ENCODE data around the gene MORN1. TPM values are rescaled to one million over a fixed set of nuclear protein-coding genes. Genes with fewer than 3 reads are reported as not detected.

Gene MORN1
- total and polyA plus RNA-seq, 2 donors (not counting 3 experiments of a cell fraction or from before 2014, with no cell fraction given), result 4.3 to 6.4 TPM

DNA sequence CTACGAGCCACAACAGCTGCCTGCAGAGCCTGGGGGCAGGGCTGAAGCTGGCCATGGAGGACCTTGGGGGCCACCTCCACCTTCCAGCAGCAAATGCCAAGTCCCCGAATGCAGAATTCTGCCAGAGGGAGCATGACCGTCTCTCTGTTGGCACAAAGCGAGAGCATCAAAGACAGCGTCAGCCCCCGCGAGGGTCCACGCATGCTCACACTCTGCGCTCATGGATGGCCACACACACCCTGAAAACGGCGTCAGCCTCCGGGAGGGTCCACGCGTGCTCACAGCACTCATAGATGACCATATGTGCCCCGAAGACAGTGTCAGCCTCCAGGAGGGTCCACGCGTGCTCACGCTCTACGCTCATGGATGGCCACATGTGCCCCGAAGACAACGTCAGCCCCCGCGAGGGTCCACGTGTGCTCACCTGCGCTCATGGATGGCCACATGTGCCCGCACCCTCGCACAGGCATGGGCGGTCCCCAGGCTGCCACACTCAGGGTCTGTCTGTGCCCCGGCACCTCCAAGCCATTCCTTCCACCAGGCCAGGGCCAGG is 46.5 kb downstream of the MORN1 start:
- H3K4me3 ChIP-seq (replicated peaks in 1 of 3; ENCODE audit: insufficient read depth in 1 of 3, low read depth in 1 of 3, low read length in 3 of 3), result no peak overlapping the region
- no peaks in the 10 kb centered on the region for H3K36me3 ChIP-seq (ENCODE audit: control insufficient read depth in 2 of 2, extremely low read depth in 1 of 2, insufficient read depth in 2 of 2, low read length in 2 of 2)
- no peaks in the 10 kb centered on the region for H3K79me2 ChIP-seq (ENCODE audit: control insufficient read depth, insufficient read depth, low read length)
- no peak overlapping the region for H3K27ac ChIP-seq (ENCODE audit: insufficient read depth, low read depth, low read length)
- no peaks in the 10 kb centered on the region for H4K20me1 ChIP-seq (replicated peaks; ENCODE audit: control insufficient read depth, extremely low read depth, insufficient read depth, low read length)
- H3K9ac ChIP-seq (replicated peaks; ENCODE audit: extremely low read depth, insufficient read depth, low read length), result no peak overlapping the region
- H3K4me2 ChIP-seq (ENCODE audit: insufficient read depth, low read length), result no peak overlapping the region
- no peaks in the 10 kb centered on the region for H3K4me1 ChIP-seq (ENCODE audit: control insufficient read depth, extremely low read depth, insufficient read depth, low read length)
- dilution Hi-C loops (cut with MboI; ENCODE audit: extremely low pct_ligation_motif_present, low sequenced_read_pairs), result no loop called here
- H2AFZ ChIP-seq (ENCODE audit: low read depth, low read length), result no peak overlapping the region
- no peaks in the 10 kb centered on the region for H3K9me1 ChIP-seq (replicated peaks; ENCODE audit: control insufficient read depth, extremely low read depth, insufficient read depth, low read length)
- no peak for TF ChIP-seq POLR2A (IDR thresholded peaks at IDR 0.05; ENCODE audit: low read depth, low read length)
- no peak for TF ChIP-seq EZH2 (IDR thresholded peaks at IDR 0.05; ENCODE audit: borderline replicate concordance, low read depth, low read length, severe bottlenecking)
- TF ChIP-seq POLR2AphosphoS5 (IDR thresholded peaks at IDR 0.05; ENCODE audit: insufficient read depth, low read depth, low read length), result no peak
- no peak for TF ChIP-seq JUN (IDR thresholded peaks at IDR 0.05; ENCODE audit: borderline replicate concordance, insufficient read depth, insufficient read length, low read depth)
- no peak for TF ChIP-seq FOS (IDR thresholded peaks at IDR 0.05; ENCODE audit: borderline replicate concordance, insufficient read depth, low read length)
- TF ChIP-seq, protein P1, sequence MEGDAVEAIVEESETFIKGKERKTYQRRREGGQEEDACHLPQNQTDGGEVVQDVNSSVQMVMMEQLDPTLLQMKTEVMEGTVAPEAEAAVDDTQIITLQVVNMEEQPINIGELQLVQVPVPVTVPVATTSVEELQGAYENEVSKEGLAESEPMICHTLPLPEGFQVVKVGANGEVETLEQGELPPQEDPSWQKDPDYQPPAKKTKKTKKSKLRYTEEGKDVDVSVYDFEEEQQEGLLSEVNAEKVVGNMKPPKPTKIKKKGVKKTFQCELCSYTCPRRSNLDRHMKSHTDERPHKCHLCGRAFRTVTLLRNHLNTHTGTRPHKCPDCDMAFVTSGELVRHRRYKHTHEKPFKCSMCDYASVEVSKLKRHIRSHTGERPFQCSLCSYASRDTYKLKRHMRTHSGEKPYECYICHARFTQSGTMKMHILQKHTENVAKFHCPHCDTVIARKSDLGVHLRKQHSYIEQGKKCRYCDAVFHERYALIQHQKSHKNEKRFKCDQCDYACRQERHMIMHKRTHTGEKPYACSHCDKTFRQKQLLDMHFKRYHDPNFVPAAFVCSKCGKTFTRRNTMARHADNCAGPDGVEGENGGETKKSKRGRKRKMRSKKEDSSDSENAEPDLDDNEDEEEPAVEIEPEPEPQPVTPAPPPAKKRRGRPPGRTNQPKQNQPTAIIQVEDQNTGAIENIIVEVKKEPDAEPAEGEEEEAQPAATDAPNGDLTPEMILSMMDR (IDR thresholded peaks at IDR 0.05; ENCODE audit: extremely low read depth in 1 of 2, insufficient read depth in 1 of 2, low read depth in 1 of 2, low read length in 2 of 2), result no peak
- no peak for TF ChIP-seq GATA2 (IDR thresholded peaks at IDR 0.05; ENCODE audit: insufficient read depth, insufficient read length, low read depth, low read length)
- no peak for TF ChIP-seq MYC (IDR thresholded peaks at IDR 0.05; ENCODE audit: low read depth, low read length)
- TF ChIP-seq, protein P2, sequence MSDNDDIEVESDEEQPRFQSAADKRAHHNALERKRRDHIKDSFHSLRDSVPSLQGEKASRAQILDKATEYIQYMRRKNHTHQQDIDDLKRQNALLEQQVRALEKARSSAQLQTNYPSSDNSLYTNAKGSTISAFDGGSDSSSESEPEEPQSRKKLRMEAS (IDR thresholded peaks at IDR 0.05; ENCODE audit: insufficient read depth, insufficient read length), result no peak
- no peaks in the 10 kb centered on the region for H3K27me3 ChIP-seq (ENCODE audit: control insufficient read depth in 2 of 2, insufficient read depth in 2 of 2, low read length in 2 of 2)
- DNase-seq (ENCODE audit: low read depth, low spot score), result no peak
- ChIA-PET CTCF (interaction anchor here (1.3 kb wide), 1 partner anchor 30 kb away, joined by 4 read pairs; no protein-coding TSS in a partner anchor), POLR2A (no interaction called here)
- intact Hi-C loops (cut with micrococcal nuclease), result no loop called here
- no peak for FAIRE-seq
- BruUV-seq (replicated peaks), result no TSS peak
- no peaks in the 10 kb centered on the region for H3K9me3 ChIP-seq (replicated peaks; ENCODE audit: control insufficient read depth, insufficient read depth, low read length)
